ENCODE results near the gene CXorf58. TPM values are rescaled to one million over a fixed set of nuclear protein-coding genes. Genes with fewer than 3 reads are reported as not detected.

Gene CXorf58
- total and polyA plus RNA-seq, 9 of the 15 experiments (the other 6 are each of a cell fraction or from before 2014, with no cell fraction given) = 0.10 to 0.27 (median 0.16) TPM; not detected in 3

DNA sequence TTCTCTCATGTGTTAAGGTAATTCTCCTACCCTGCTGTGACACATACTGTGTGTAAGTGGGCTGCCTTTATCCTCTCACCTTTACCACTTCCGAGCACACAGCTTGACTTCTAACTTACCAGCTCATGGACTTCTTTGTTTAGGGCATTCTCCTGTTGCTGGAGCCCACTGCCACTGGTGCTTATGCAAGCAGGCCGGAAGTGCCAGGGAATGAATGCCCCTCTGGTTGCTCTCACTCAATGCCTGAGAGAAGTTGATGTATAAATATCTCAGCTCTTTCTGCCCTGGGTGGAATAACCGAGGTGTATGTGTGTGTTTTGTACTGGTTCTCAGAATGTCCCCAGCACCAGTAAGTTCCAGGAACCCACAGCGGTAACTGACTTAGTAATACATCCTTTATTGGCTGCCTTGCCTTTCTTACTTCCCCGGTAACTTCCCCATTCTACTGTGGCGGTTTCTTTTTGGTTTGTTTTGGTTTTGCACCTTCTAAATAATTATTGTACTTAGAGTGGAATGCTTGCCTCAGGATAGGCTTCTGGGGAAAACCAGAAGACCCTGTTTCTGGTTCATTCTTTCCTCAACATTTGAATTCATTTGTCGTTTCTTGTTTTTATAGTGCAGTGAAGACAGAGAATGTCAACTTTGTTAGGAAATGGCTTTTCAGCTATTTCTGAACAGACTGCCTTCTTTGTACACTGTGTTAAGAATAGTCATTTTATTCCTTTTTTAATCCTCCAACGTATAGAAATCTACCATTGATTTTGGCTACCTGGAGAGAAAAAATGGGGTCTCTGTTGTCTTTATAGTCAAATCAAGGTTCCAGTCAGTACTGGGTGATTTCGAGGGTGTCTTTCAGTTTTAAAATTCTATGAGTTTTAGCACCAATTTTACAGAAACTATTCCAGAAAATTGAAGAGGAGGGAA lies 45.4 kb downstream of the CXorf58 start (continued):
- no peak for TF ChIP-seq SIN3B (IDR thresholded peaks at IDR 0.05; ENCODE audit: low read depth)
- TF ChIP-seq ESRRA (IDR thresholded peaks at IDR 0.05; ENCODE audit: borderline replicate concordance, low read depth) = no peak
- TF ChIP-seq SREBF1 (IDR thresholded peaks at IDR 0.05; ENCODE audit: borderline replicate concordance, low read depth, low read length) = no peak
- no peak for TF ChIP-seq NBN (IDR thresholded peaks at IDR 0.05; ENCODE audit: low read depth)
- no peak for TF ChIP-seq GMEB1 (CRISPR knock-in tag; IDR thresholded peaks at IDR 0.05)
- TF ChIP-seq ZBTB1 (CRISPR knock-in tag; IDR thresholded peaks at IDR 0.05; ENCODE audit: borderline replicate concordance, low read depth) = no peak
- TF ChIP-seq, protein P1, sequence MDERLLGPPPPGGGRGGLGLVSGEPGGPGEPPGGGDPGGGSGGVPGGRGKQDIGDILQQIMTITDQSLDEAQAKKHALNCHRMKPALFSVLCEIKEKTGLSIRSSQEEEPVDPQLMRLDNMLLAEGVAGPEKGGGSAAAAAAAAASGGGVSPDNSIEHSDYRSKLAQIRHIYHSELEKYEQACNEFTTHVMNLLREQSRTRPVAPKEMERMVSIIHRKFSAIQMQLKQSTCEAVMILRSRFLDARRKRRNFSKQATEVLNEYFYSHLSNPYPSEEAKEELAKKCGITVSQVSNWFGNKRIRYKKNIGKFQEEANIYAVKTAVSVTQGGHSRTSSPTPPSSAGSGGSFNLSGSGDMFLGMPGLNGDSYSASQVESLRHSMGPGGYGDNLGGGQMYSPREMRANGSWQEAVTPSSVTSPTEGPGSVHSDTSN (CRISPR knock-in tag; IDR thresholded peaks at IDR 0.05; ENCODE audit: low read depth) = no peak
- TF ChIP-seq, protein P1 (tag; conservative IDR thresholded peaks at IDR 0.05; ENCODE audit: low read depth) = no peak
- peak; percentile 18; the same call in 1 of the 2 replicates for TF ChIP-seq JUND (IDR thresholded peaks at IDR 0.05; ENCODE audit: borderline replicate concordance, low read depth, low read length)
- TF ChIP-seq JUND (tag; IDR thresholded peaks at IDR 0.05; ENCODE audit: borderline replicate concordance, low read depth, low read length) = no peak
- TF ChIP-seq CBFA2T3 (IDR thresholded peaks at IDR 0.05) = no peak
- TF ChIP-seq MXD1 (CRISPR knock-in tag; IDR thresholded peaks at IDR 0.05; ENCODE audit: borderline replicate concordance, poor library complexity, severe bottlenecking) = no peak
- no peak for TF ChIP-seq ZNF143 (CRISPR knock-in tag; IDR thresholded peaks at IDR 0.05)
- TF ChIP-seq ZNF140 (CRISPR knock-in tag; IDR thresholded peaks at IDR 0.05) = no peak
